ENCODE data around the gene PAQR7. TPM values are rescaled to one million over a fixed set of nuclear protein-coding genes. Genes with fewer than 3 reads are reported as not detected.

Gene PAQR7
- polyA plus RNA-seq, 1 donor from 2014 or later, result 4.1 TPM

GRCh38 chr1:25858494-25858893 lies 17.0 kb downstream of the PAQR7 start:
- Histone ChIP-seq H3K27me3 (ENCODE audit: insufficient read depth, low read depth, low read length) (peaks cover 8% of the 10 kb centered on the region), H3K9me2 (ENCODE audit: insufficient read depth, low read length) (no peaks in the 10 kb centered on the region), H3K9ac (ENCODE audit: low read length) (peak overlapping the region; percentile 38), H3K9me3 (ENCODE audit: low read length) (no peaks in the 10 kb centered on the region), H3K27ac (ENCODE audit: low read length) (no peak overlapping the region), H3F3A (ENCODE audit: insufficient read depth, low read length, poor library complexity, severe bottlenecking) (no peaks in the 10 kb centered on the region), H2AFZ (ENCODE audit: low read depth, low read length) (no peak overlapping the region), H3K36me3 (ENCODE audit: insufficient read depth, low read length) (peaks cover 5% of the 10 kb centered on the region), H3K4me3 (ENCODE audit: low read length) (peak overlapping the region; percentile 82), H3K4me2 (ENCODE audit: low read length) (peak overlapping the region; percentile 58), H4K20me1 (ENCODE audit: insufficient read depth) (no peaks in the 10 kb centered on the region), H3K79me2 (replicated peaks; ENCODE audit: insufficient read depth, low read length) (no peaks in the 10 kb centered on the region)
- TF ChIP-seq REST (IDR thresholded peaks at IDR 0.05; ENCODE audit: borderline replicate concordance), result no peak
- no peak for TF ChIP-seq EP300 (conservative IDR thresholded peaks at IDR 0.05; ENCODE audit: poor library complexity, severe bottlenecking)
- TF ChIP-seq SMC3 (conservative IDR thresholded peaks at IDR 0.05; ENCODE audit: poor library complexity), result no peak
- no peak for TF ChIP-seq MXI1 (conservative IDR thresholded peaks at IDR 0.05; ENCODE audit: poor library complexity, severe bottlenecking)
- TF ChIP-seq CTCF (IDR thresholded peaks at IDR 0.05; ENCODE audit: poor library complexity, severe bottlenecking), result no peak
- TF ChIP-seq RAD21 (conservative IDR thresholded peaks at IDR 0.05), result no peak
- TF ChIP-seq POLR2AphosphoS5 (IDR thresholded peaks at IDR 0.05), result no peak
- no peak for TF ChIP-seq TAF1 (IDR thresholded peaks at IDR 0.05; ENCODE audit: low read depth)
- no peak for TF ChIP-seq EZH2 (IDR thresholded peaks at IDR 0.05; ENCODE audit: borderline replicate concordance, insufficient read depth, low read length, poor library complexity, severe bottlenecking)

- TF ChIP-seq MXI1 (conservative IDR thresholded peaks at IDR 0.05; ENCODE audit: poor library complexity, severe bottlenecking) (no peak), POLR2AphosphoS5 (IDR thresholded peaks at IDR 0.05) (no peak), REST (IDR thresholded peaks at IDR 0.05; ENCODE audit: borderline replicate concordance) (no peak), EP300 (conservative IDR thresholded peaks at IDR 0.05; ENCODE audit: poor library complexity, severe bottlenecking) (no peak), EZH2 (IDR thresholded peaks at IDR 0.05; ENCODE audit: borderline replicate concordance, insufficient read depth, low read length, poor library complexity, severe bottlenecking) (no peak), TAF1 (IDR thresholded peaks at IDR 0.05; ENCODE audit: low read depth) (no peak), CTCF (IDR thresholded peaks at IDR 0.05; ENCODE audit: poor library complexity, severe bottlenecking) (no peak), RAD21 (conservative IDR thresholded peaks at IDR 0.05) (no peak), SMC3 (conservative IDR thresholded peaks at IDR 0.05; ENCODE audit: poor library complexity) (no peak)
- no peaks in the 10 kb centered on the region for H3K79me2 ChIP-seq (replicated peaks; ENCODE audit: insufficient read depth, low read length)
- H2AFZ ChIP-seq (ENCODE audit: low read depth, low read length), result no peak overlapping the region
Observed at GRCh38 chr1:25856856-25857255, 18.7 kb downstream of the PAQR7 start.

More at GRCh38 chr1:25856856-25857255, 18.7 kb downstream of the PAQR7 start:
- Histone ChIP-seq H3K27me3 (ENCODE audit: insufficient read depth, low read depth, low read length) (peaks cover 8% of the 10 kb centered on the region), H3K27ac (ENCODE audit: low read length) (no peak overlapping the region), H3F3A (ENCODE audit: insufficient read depth, low read length, poor library complexity, severe bottlenecking) (no peaks in the 10 kb centered on the region), H3K4me3 (ENCODE audit: low read length) (no peak overlapping the region), H3K4me2 (ENCODE audit: low read length) (no peak overlapping the region), H4K20me1 (ENCODE audit: insufficient read depth) (no peaks in the 10 kb centered on the region), H3K9me2 (ENCODE audit: insufficient read depth, low read length) (no peaks in the 10 kb centered on the region), H3K9me3 (ENCODE audit: low read length) (no peaks in the 10 kb centered on the region), H3K9ac (ENCODE audit: low read length) (no peak overlapping the region), H3K36me3 (ENCODE audit: insufficient read depth, low read length) (no peaks in the 10 kb centered on the region)
